B cell (primary cell): Measurements from ENCODE around the gene TSEN54. TPM values are rescaled to one million over a fixed set of nuclear protein-coding genes. Genes with fewer than 3 reads are reported as not detected.

Source experiments
- ATAC-seq: fragments of 200-7000 bp; cut with Tn5 transposase; one replicate; pipeline ENCODE4 v1.10.0; 2021; ENCODE audit warnings: low read depth, mild to moderate bottlenecking, moderate number of reproducible peaks, moderate library complexity
- CTCF ChIA-PET: fragments of 350-600 bp; sonication (Branson Sonifier 250); formaldehyde crosslinking; loops from one replicate; lab custom pipeline; 2021; ENCODE audit warnings: antibody characterized with exemption, inconsistent platforms; lab: Charles Lee
- POLR2A ChIA-PET: fragments of 350-600 bp; sonication (Branson Sonifier 250); formaldehyde crosslinking; loops from one replicate; lab custom pipeline; 2021; ENCODE audit warnings: antibody characterized with exemption; lab: Charles Lee
- DNase-seq: peaks from one replicate; pipeline ENCODE4 v3.0.0; 2013
- H2AFZ ChIP-seq: 2 replicates; pipeline ENCODE4 v1.6.1; 2012; ENCODE audit warnings: mild to moderate bottlenecking, low read depth, low read length; ENCODE audit not compliant: insufficient read depth, poor library complexity, severe bottlenecking
- H3K27ac ChIP-seq, 2 donors: 1 replicate in 1 of 2; 2 replicates in 1 of 2; pipeline ENCODE4 v1.5.1; 2012 to 2013; ENCODE audit warnings: low read length in 2 of 2, mild to moderate bottlenecking in 2 of 2, moderate library complexity in 1 of 2
- H3K27me3 ChIP-seq, 4 experiments: fragments of 200-600 bp in 1 of 4; sonication (generic) in 1 of 4; replicated peaks in 1 of 4; 1 replicate in 2 of 4; 2 replicates in 2 of 4; pipeline versions ENCODE4 v1.6.1 to v1.7.0; 2013 to 2016; ENCODE audit warnings: low read length in 3 of 4, mild to moderate bottlenecking in 2 of 4, mixed read lengths in 1 of 4, moderate library complexity in 1 of 4; ENCODE audit not compliant: insufficient read depth in 4 of 4, control insufficient read depth in 3 of 4; ENCODE audit errors: control extremely low read depth in 1 of 4
- H3K36me3 ChIP-seq, 2 experiments: replicated peaks in 1 of 2; 1 replicate in 1 of 2; 2 replicates in 1 of 2; pipeline versions ENCODE4 v1.6.1 to v1.7.1; 2013; ENCODE audit warnings: low read length in 1 of 2; ENCODE audit not compliant: insufficient read depth in 2 of 2, control insufficient read depth in 1 of 2; ENCODE audit errors: control extremely low read depth in 1 of 2, extremely low read depth in 1 of 2
- H3K4me1 ChIP-seq, 2 donors: fragments of 200-600 bp in 1 of 2; sonication (generic) in 1 of 2; 1 replicate in 1 of 2; 2 replicates in 1 of 2; pipeline versions ENCODE4 v1.5.1 to v1.6.1; 2013 to 2017; ENCODE audit warnings: low read length in 2 of 2; ENCODE audit not compliant: control insufficient read depth in 2 of 2, insufficient read depth in 2 of 2
- H3K4me2 ChIP-seq: replicated peaks from 2 replicates; pipeline ENCODE3; 2012; ENCODE audit warnings: mild to moderate bottlenecking, low read depth, low read length; ENCODE audit not compliant: poor library complexity, severe bottlenecking
- H3K4me3 ChIP-seq, 5 experiments: fragments of 200-600 bp in 1 of 5; sonication (generic) in 1 of 5; 1 replicate in 3 of 5; 2 replicates in 2 of 5; pipeline versions ENCODE4 v1.5.1 to v1.7.0; 2011 to 2016; ENCODE audit warnings: low read length in 4 of 5, mild to moderate bottlenecking in 4 of 5, low read depth in 2 of 5, control low read depth in 1 of 5, moderate library complexity in 1 of 5; ENCODE audit not compliant: insufficient read depth in 1 of 5; ENCODE audit errors: control extremely low read depth in 1 of 5, extremely low read depth in 1 of 5
- H3K79me2 ChIP-seq: fragments of 200-600 bp; sonication (generic); one replicate; pipeline ENCODE4 v1.6.0; 2016; ENCODE audit warnings: low read length; ENCODE audit not compliant: control insufficient read depth, insufficient read depth
- H3K9ac ChIP-seq: fragments of 200-600 bp; sonication (generic); 2 replicates; pipeline ENCODE4 v1.6.1; 2017; ENCODE audit warnings: mild to moderate bottlenecking, low read length, moderate library complexity
- H3K9me3 ChIP-seq, 3 donors: one replicate each; pipeline versions ENCODE4 v1.6.1 to v1.7.1; 2013; ENCODE audit warnings: low read length in 2 of 3; ENCODE audit not compliant: control insufficient read depth in 2 of 3, insufficient read depth in 1 of 3; ENCODE audit errors: control extremely low read depth in 1 of 3
- H4K20me1 ChIP-seq: 2 replicates; pipeline ENCODE4 v1.6.0; 2012; ENCODE audit warnings: mild to moderate bottlenecking, low read length; ENCODE audit not compliant: insufficient read depth, control insufficient read depth, poor library complexity, severe bottlenecking
- H3K27ac Mint-ChIP-seq: one replicate; pipeline ENCODE4 v1.8.0; 2021; ENCODE audit warnings: mixed read lengths
- H3K27me3 Mint-ChIP-seq: one replicate; pipeline ENCODE4 v1.8.0; 2021; ENCODE audit warnings: mixed read lengths
- H3K4me1 Mint-ChIP-seq: one replicate; pipeline ENCODE4 v1.8.0; 2021; ENCODE audit warnings: mixed read lengths
- H3K4me3 Mint-ChIP-seq: one replicate; pipeline ENCODE4 v1.8.0; 2021; ENCODE audit warnings: mixed read lengths
- H3K9me3 Mint-ChIP-seq: one replicate; pipeline ENCODE4 v1.8.0; 2022; ENCODE audit warnings: mixed read lengths; ENCODE audit not compliant: insufficient read depth
- EZH2 ChIP-seq: IDR thresholded peaks from 2 replicates; pipeline ENCODE4 v1.6.1; 2012; ENCODE audit warnings: borderline replicate concordance, low read depth, mild to moderate bottlenecking, moderate library complexity, low read length; ENCODE audit not compliant: insufficient read depth, poor library complexity, severe bottlenecking
- WGBS: methylation state at CpG from one replicate; pipeline ENCODE4 v1.1.5; 2013; ENCODE audit warnings: missing lambda C conversion rate; ENCODE audit not compliant: insufficient coverage; 5-methylcytosine and 5-hydroxymethylcytosine counted together
- intact Hi-C: fragments of 100-400 bp; cut with micrococcal nuclease; formaldehyde crosslinking; loops from one replicate; pipeline ENCODE4 v1.10.0; 2022
- polyA plus RNA-seq: library from polyadenylated mRNA; depleted of rRNA; stranded (reverse); fragments of >200 nt; gene quantifications from 2 replicates; pipeline ENCODE4 v1.2.3, GENCODE V29; 2012
- total RNA-seq, 2 donors: library from RNA; stranded (reverse); fragments of 120-200 nt in 1 of 2; gene quantifications; 1 replicate in 1 of 2; 2 replicates in 1 of 2; pipeline versions ENCODE4 v1.2.3 to v1.2.4, GENCODE V29; 2013 to 2022
- TF ChIP-seq, protein P1 (sequence below): fragments of 200-600 bp; IDR thresholded peaks from one replicate; pipeline ENCODE4 v1.8.0; 2022; ENCODE audit warnings: antibody characterized with exemption, mild to moderate bottlenecking

The TSEN54 gene
- total and polyA plus RNA-seq, 2 donors (not counting 1 experiment from before 2014, with no cell fraction given): 33.0 to 45.9 TPM

- no peak for ATAC-seq
- Histone ChIP-seq H3K4me2 (no peak overlapping the region), H3K27me3 (no peaks in the 10 kb centered on the region), H3K27ac (no peak overlapping the region), H3K4me3 (no peak overlapping the region), H3K9me3 (no peaks in the 10 kb centered on the region), H3K79me2 (no peaks in the 10 kb centered on the region), H2AFZ (no peak overlapping the region), H3K36me3 (no peaks in the 10 kb centered on the region), H4K20me1 (no peaks in the 10 kb centered on the region), H3K4me1 (peaks cover 0 to 7% of the 10 kb centered on the region in 2 donors), H3K9ac (no peak overlapping the region)
- CTCF ChIA-PET: interaction anchor here (0.8 kb wide), 1 partner anchor 238 kb away, joined by 3 read pairs; the partner anchor contains the start of gene MIF4GD
- intact Hi-C loops: no loop called here
- TF ChIP-seq, protein P1, sequence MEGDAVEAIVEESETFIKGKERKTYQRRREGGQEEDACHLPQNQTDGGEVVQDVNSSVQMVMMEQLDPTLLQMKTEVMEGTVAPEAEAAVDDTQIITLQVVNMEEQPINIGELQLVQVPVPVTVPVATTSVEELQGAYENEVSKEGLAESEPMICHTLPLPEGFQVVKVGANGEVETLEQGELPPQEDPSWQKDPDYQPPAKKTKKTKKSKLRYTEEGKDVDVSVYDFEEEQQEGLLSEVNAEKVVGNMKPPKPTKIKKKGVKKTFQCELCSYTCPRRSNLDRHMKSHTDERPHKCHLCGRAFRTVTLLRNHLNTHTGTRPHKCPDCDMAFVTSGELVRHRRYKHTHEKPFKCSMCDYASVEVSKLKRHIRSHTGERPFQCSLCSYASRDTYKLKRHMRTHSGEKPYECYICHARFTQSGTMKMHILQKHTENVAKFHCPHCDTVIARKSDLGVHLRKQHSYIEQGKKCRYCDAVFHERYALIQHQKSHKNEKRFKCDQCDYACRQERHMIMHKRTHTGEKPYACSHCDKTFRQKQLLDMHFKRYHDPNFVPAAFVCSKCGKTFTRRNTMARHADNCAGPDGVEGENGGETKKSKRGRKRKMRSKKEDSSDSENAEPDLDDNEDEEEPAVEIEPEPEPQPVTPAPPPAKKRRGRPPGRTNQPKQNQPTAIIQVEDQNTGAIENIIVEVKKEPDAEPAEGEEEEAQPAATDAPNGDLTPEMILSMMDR: no peak
- no peak for TF ChIP-seq EZH2
- Mint-ChIP-seq H3K27ac (no peak overlapping the region), H3K27me3 (no peaks in the 10 kb centered on the region), H3K4me3 (no peak overlapping the region), H3K4me1 (no peaks in the 10 kb centered on the region), H3K9me3 (no peaks in the 10 kb centered on the region)
- 91% methylated on average over 5 of the region's 5 CpGs for WGBS
- no peak for DNase-seq
- POLR2A ChIA-PET: no interaction called here
Measured at GRCh38 chr17:75508931-75509361, 7.4 kb upstream of the TSEN54 start.

DNA sequence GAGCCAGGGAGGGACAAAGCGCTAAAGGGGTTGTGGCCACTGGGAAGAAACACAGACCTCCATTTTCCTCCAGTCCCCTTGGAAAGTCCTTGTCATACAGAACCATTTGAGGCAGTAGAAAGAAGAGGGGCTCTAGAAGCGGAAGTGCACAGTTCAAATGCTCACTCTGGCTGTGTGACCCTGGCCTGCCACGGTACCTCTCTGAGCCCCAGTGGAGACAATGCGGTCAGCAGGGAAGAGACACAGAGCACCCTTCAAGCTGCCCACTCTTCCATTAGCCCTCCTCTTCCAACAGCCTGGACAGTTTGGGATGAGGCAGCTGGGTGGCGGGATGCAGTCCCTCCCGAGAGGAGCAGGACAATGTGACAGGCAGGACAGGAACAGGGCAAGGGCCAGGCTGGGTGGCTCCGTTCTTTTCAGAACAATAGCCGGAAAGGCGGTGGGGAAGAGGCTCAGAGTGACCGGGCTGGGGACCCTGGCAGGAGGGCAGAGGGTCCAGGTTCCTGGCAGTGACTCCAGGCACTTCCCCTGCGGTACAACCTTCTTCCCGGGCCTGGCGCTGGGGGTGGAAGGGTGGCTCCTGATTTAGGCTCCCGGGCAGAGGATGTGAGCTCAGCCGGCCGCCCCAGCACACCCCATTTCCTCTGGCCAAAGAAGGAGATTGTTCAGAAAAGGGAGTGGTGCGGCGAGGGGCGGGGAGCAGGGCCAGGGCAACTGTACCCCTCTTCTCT, 6.6 kb upstream of the TSEN54 start:
- 98% methylated on average over 14 of the region's 19 CpGs for WGBS
- H3K79me2 ChIP-seq: no peaks in the 10 kb centered on the region

More for the DNA sequence above, 6.6 kb upstream of the TSEN54 start:
- no peak for TF ChIP-seq EZH2
- TF ChIP-seq, protein P1: no peak
- Mint-ChIP-seq H3K4me3 (no peak overlapping the region), H3K9me3 (no peaks in the 10 kb centered on the region), H3K27me3 (no peaks in the 10 kb centered on the region), H3K27ac (no peak overlapping the region), H3K4me1 (no peaks in the 10 kb centered on the region)
- H4K20me1 ChIP-seq: no peaks in the 10 kb centered on the region
- peaks cover under 1 to 2% of the 10 kb centered on the region in 2 donors for H3K4me1 ChIP-seq
- no peak overlapping the region for H2AFZ ChIP-seq
- H3K27me3 ChIP-seq: no peaks in the 10 kb centered on the region
- no peak for ATAC-seq
- H3K36me3 ChIP-seq: no peaks in the 10 kb centered on the region
- POLR2A ChIA-PET: no interaction called here
- H3K27ac ChIP-seq: no peak overlapping the region
- no peak for DNase-seq
- CTCF ChIA-PET: no interaction called here
- H3K4me2 ChIP-seq: no peak overlapping the region
- intact Hi-C loops: loop anchor here (10.0 kb wide), 1 partner anchor 255 kb away; the partner anchor contains the start of gene GALK1
- no peak overlapping the region for H3K9ac ChIP-seq
- no peaks in the 10 kb centered on the region for H3K9me3 ChIP-seq
- no peak overlapping the region for H3K4me3 ChIP-seq
